Stimulated activated memory B cell treated with anti-CD40 and anti-IgM and Interleukin-4, amounts not matched to agents 10 μg/mL and 1 μg/mL and 100 μg/mL, for 72 hours (primary cell): Measurements from ENCODE around the gene IQSEC2.
A peak's percentile ranks its signal among the peaks of the same experiment; 100 is the strongest.

Experiments
- ATAC-seq: fragments of 150-1000 bp; cut with Tn5 transposase; 2 replicates; pipeline ENCODE4 v1.10.0; 2021
- H3K27ac Mint-ChIP-seq: one replicate; pipeline ENCODE4 v1.8.0; 2022; ENCODE audit warnings: mild to moderate bottlenecking, mixed read lengths
- H3K27me3 Mint-ChIP-seq: one replicate; pipeline ENCODE4 v1.8.0; 2022; ENCODE audit warnings: mixed read lengths
- H3K36me3 Mint-ChIP-seq: one replicate; pipeline ENCODE4 v1.8.0; 2022; ENCODE audit warnings: mixed read lengths
- H3K4me1 Mint-ChIP-seq: one replicate; pipeline ENCODE4 v1.8.0; 2022; ENCODE audit warnings: mixed read lengths
- H3K4me3 Mint-ChIP-seq: one replicate; pipeline ENCODE4 v1.8.0; 2022; ENCODE audit warnings: mild to moderate bottlenecking, moderate library complexity, mixed read lengths
- H3K9me3 Mint-ChIP-seq: one replicate; pipeline ENCODE4 v1.8.0; 2022; ENCODE audit warnings: mixed read lengths

Gene IQSEC2

DNA sequence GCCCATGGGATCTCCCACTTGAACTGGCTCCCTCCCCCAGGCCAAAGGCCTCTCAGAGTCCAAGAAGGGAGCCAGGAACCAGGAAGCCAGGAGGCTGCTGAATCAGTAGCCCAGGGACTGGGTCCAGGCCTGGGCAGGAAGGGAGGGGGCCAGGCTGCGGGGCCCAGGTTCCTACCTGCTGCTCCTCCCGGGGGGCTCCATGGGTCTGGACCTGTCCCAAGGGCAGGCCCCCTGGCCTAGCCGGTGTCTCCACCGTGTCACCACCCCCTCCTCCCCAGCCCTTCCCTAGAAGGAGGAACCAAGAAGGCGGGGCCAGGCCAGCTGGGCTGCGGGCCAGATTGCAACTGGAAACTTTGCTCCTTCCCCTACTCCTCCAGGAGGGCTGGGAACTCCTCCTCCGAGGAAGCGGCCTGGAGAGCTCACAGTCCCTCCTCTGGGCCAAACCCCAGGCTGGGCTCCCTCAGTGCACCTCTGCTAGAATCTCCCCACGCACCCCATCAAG, at the start of gene IQSEC2:
IQSEC2 (minus strand) TSS at position 264 of the 502 bp plus-strand sequence.
- Mint-ChIP-seq H3K9me3 (no peaks in the 10 kb centered on the region), H3K36me3 (no peaks in the 10 kb centered on the region), H3K27ac (peak within 1 kb of the TSS; percentile 74), H3K4me1 (peaks cover 14% of the 10 kb centered on the region), H3K27me3 (no peaks in the 10 kb centered on the region), H3K4me3 (no peak within 1 kb of the TSS)
- ATAC-seq = no peak

DNA sequence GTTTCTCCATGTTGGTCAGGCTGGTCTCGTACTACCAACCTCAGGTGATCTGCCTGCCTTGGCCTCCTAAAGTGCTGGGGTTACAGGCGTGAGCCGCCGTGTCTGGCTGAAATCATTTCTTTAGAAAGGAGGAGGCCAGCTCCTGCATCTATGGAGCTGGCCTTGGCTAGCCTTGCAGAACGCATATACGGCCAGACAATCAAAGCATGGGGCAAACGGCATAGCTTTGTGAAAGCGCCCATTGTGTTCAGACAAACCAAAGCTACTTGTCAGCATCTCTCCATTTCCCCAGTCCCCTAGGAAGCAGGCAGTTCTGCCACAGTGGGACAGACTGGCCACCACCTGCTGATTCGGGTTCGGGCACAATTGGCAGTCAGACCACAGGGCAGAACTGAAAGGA, 48.9 kb upstream of the IQSEC2 start:
- Mint-ChIP-seq H3K4me3 (no peak overlapping the region), H3K9me3 (no peaks in the 10 kb centered on the region), H3K36me3 (no peaks in the 10 kb centered on the region), H3K27me3 (peaks cover 40% of the 10 kb centered on the region), H3K4me1 (no peaks in the 10 kb centered on the region), H3K27ac (no peak overlapping the region)
- no peak for ATAC-seq

DNA sequence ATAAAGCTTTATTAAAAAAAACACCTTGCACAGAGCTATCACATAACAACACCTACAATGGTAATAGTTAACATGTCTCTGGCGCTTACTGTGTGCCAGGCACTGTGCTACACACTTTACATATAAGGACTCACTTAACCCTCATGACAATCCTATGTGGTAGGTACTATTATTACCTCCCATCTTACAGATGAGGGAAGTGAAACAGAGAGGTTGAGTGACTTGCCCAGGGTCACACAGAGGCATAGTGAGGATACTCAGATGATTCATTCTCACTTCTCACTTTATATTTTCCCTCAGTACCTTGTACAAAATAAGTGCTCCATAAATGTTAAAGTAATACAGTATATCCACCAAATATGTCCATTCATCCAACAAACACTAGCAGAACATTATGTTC, 43.4 kb upstream of the IQSEC2 start:
- ATAC-seq = no peak
- H3K27me3 Mint-ChIP-seq = peaks cover 37% of the 10 kb centered on the region
- H3K4me1 Mint-ChIP-seq = peaks cover 16% of the 10 kb centered on the region
- no peaks in the 10 kb centered on the region for H3K9me3 Mint-ChIP-seq
- H3K4me3 Mint-ChIP-seq = no peak overlapping the region
- H3K36me3 Mint-ChIP-seq = no peaks in the 10 kb centered on the region
- H3K27ac Mint-ChIP-seq = no peak overlapping the region

DNA sequence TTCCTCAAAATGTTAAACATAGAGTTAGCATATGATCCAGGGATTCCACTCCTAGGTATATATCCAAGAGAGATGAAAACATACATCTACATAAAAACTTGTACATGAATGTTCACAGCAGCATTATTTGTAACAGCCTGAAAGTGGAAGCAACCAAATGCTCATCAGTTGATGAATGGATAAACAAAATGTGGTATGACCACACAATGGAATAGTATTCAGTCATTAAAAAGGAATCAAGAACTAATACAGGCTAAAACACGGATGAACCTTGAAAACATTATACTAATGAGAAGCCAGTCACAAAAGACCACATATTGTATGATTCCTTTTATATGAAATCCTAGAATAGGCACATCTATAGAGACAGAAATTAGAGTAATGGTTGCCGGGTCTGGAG, 42.7 kb upstream of the IQSEC2 start:
- H3K4me3 Mint-ChIP-seq = no peak overlapping the region
- H3K36me3 Mint-ChIP-seq = no peaks in the 10 kb centered on the region
- H3K4me1 Mint-ChIP-seq = peaks cover 20% of the 10 kb centered on the region
- H3K9me3 Mint-ChIP-seq = no peaks in the 10 kb centered on the region
- ATAC-seq = no peak
- no peak overlapping the region for H3K27ac Mint-ChIP-seq
- H3K27me3 Mint-ChIP-seq = peaks cover 44% of the 10 kb centered on the region

DNA sequence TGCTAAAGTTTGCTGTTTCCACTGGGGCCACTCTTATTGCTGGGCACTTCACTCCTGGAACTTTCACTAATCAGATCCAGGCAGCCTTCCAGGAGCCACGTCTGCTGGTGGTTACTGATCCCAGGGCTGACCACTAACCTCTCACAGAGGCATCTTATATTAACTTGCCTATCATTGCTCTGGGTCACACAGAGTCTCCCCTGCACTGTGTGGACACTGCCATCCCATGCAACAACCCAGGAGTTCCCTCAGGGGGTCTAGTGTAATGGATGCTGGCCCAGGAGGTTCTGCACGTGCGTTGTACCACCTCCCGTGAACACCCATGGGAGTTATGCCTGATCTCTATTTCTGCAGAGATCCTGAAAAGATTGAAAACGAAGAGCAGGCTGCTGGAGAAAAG, 41.8 kb upstream of the IQSEC2 start:
- no peak overlapping the region for H3K27ac Mint-ChIP-seq
- no peak for ATAC-seq
- H3K9me3 Mint-ChIP-seq = no peaks in the 10 kb centered on the region
- peaks cover 20% of the 10 kb centered on the region for H3K4me1 Mint-ChIP-seq
- no peak overlapping the region for H3K4me3 Mint-ChIP-seq
- H3K36me3 Mint-ChIP-seq = no peaks in the 10 kb centered on the region
- H3K27me3 Mint-ChIP-seq = peaks cover 53% of the 10 kb centered on the region

DNA sequence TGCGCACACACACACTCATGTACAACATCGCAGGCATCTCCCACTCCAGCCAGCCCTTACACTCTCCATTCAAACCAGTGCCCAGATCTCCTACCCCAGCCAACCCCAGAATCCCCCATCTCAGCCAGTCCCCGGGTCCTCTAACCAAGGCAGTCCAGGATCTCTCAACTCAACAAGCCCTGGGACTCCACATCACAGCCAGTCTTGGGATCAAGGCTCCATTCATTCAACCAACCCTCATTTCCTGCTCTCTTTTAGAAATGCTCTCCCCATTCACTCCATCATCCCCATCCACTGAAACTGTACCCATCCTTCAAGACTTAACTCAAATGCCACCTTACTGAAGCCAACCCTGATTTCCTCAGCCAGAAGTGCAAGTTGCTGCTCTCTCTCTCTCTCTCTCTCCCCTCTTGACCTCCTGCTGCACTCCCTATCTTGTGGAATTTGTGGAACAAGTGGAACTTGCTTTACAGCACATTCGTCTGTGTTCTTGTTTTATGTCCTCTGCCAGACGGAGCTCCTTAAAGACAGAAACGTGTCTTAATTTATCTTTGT, 40.6 kb upstream of the IQSEC2 start:
- Mint-ChIP-seq H3K36me3 (no peaks in the 10 kb centered on the region), H3K27ac (peak overlapping the region; percentile 59)

DNA sequence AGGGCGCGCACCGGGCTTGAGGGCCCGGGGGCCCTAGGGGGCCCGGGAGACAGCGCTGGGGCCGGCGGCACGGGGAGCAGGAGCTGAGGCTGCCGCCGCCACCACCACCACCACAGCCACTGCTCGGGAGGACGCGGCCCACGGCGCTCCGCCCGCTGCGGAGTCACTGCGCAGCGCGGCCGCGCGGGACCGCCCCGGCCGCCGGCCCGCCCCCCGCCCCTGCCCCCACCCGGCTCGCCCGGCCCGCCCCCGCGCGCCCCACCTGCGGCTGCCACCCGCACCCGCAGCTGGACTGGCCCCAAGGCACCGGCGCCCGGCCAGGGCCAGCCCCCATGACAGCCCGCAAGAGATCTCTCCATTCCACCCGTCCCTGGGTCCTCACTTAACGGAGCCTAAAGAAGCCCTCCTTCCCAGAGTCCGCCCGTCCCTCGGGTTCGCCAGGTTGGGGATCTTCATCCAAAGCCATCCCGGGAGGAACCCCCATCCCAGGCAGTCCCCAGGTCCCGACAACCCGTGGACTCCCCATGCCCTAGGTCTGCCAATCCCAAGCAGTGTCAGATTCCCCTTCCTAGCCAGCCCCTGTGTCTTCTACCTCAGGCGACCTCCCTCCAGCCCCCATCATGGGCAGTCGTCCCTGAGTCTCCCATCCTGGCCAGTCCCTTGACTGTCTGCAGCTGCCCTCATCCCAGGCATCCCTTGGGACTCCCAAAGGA, 40.0 kb upstream of the IQSEC2 start:
- Mint-ChIP-seq H3K4me1 (peaks cover 28% of the 10 kb centered on the region), H3K9me3 (no peaks in the 10 kb centered on the region), H3K4me3 (peak overlapping the region; percentile 70), H3K27me3 (peaks cover 62% of the 10 kb centered on the region), H3K36me3 (no peaks in the 10 kb centered on the region), H3K27ac (peak overlapping the region; percentile 59)
- ATAC-seq = peak; percentile 64

More for the DNA sequence above, 40.6 kb upstream of the IQSEC2 start:
- ATAC-seq = no peak
- Mint-ChIP-seq H3K9me3 (no peaks in the 10 kb centered on the region), H3K4me1 (peaks cover 28% of the 10 kb centered on the region), H3K27me3 (peaks cover 62% of the 10 kb centered on the region), H3K4me3 (peak overlapping the region; percentile 70)

DNA sequence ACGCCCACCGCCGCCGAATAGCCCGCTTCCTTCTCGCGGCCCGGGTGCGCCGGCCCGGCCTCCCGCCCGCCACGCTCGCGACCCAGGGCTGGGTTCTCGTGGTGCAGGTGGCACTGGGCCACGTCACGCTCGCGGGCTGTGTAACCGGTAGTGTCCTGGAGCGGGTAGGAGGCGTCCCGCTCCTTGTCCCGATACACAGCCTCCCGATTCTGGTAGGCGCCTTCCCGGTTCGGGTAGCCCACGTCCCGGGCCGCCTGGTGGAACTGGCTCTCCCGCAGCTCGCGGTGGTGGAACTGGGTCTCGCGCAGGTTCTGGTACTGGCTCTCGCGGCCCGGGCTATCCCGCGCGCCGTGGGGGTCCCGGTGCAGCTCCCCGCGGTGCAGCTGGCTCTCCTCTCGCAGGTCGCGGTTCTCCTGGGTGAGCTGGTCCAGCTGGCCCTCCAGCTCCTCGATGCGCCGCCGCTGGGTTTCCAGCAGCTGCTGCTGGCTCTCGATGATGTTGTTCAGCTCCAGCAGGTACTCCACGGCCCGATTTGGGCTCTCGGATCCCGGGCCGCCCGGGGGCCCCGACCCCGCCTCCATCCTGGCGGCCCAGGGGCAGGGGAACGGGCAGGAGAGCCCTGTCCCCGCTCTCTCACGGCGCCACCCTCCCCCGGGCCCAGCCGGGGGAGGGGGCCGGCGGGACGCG, 39.3 kb upstream of the IQSEC2 start:
- Mint-ChIP-seq H3K9me3 (no peaks in the 10 kb centered on the region), H3K27me3 (peaks cover 60% of the 10 kb centered on the region), H3K4me3 (peak overlapping the region; percentile 41), H3K27ac (no peak overlapping the region), H3K36me3 (no peaks in the 10 kb centered on the region), H3K4me1 (peaks cover 28% of the 10 kb centered on the region)
- no peak for ATAC-seq

DNA sequence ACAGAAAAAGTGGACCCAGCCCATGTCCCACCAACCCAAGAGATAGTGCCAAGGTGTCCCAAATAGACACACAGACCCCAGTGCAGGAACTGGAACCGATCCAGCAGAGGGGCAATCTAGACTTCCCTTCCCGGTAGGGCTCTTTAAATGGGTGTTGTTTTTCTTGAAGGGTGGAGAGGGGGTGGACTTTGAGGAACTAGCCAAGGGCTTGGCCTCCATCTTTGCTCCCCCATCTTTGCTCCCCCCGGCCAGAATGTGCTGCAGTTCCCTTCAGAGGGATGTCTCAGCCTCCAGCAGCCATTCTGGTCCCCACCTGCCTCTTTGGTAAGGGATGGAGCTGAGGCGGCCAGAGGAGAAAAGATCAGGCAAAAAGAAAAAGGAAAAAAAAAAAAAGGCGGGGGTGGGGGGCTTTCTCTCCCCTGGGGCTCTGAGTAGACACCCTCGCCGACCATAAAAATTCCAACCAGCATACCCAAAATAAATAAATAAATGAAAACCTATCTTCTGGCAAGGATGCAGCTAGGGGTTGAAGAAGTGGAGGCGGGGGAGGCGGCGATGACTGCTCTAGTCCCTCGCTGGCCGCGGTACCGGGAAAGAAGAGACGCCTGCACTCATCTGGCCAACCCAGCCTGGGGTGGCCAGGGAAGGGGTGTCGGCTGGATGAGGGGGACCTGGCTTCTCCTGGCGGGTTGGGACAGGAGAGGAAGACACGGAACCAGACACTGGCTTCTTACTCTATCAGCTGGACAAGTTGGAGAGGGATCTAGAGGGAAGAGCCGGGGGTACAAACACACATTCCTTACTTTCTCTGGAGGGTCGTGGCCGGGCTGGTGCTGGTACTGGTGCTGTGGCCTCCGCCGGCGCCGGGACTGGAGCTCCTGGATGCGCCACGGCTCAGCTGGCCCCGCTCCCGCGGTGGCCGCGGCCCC, 38.5 kb upstream of the IQSEC2 start:
- Mint-ChIP-seq H3K9me3 (no peaks in the 10 kb centered on the region), H3K27ac (no peak overlapping the region), H3K4me3 (peak overlapping the region; percentile 84), H3K27me3 (peaks cover 54% of the 10 kb centered on the region), H3K4me1 (peaks cover 28% of the 10 kb centered on the region), H3K36me3 (no peaks in the 10 kb centered on the region)
- ATAC-seq = no peak

DNA sequence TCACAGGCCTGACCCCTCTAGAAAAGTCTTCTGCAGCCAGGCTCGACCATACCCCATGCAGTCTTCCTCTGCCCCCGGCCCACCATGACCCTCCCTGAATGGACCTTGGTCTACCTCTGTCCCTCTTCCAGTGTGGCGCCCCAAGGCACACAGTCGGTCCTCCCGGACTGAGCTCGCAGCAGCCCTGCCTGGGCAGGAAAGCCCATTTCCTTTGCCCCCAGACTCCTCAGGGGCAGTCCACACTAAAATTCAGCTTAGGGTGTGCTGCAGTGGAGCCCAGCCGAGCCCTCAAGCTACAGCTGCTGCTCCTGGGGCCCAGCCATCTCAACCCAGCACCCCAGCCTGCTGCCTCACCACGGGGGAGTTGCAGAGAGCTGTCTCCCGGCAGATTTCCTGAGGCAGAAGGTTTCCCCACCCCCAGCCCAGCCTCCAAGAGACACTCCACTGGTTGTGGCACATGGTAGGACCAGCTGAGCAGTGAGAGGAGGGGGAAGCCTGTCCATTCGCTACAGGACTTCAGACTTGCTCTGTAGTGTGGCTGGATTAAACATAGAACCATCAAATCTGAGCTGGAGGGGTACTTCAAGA, 37.5 kb upstream of the IQSEC2 start:
- H3K4me3 Mint-ChIP-seq = no peak overlapping the region
- peaks cover 47% of the 10 kb centered on the region for H3K27me3 Mint-ChIP-seq
- H3K9me3 Mint-ChIP-seq = no peaks in the 10 kb centered on the region
- H3K27ac Mint-ChIP-seq = no peak overlapping the region
- no peak for ATAC-seq
- no peaks in the 10 kb centered on the region for H3K36me3 Mint-ChIP-seq
- peaks cover 28% of the 10 kb centered on the region for H3K4me1 Mint-ChIP-seq

DNA sequence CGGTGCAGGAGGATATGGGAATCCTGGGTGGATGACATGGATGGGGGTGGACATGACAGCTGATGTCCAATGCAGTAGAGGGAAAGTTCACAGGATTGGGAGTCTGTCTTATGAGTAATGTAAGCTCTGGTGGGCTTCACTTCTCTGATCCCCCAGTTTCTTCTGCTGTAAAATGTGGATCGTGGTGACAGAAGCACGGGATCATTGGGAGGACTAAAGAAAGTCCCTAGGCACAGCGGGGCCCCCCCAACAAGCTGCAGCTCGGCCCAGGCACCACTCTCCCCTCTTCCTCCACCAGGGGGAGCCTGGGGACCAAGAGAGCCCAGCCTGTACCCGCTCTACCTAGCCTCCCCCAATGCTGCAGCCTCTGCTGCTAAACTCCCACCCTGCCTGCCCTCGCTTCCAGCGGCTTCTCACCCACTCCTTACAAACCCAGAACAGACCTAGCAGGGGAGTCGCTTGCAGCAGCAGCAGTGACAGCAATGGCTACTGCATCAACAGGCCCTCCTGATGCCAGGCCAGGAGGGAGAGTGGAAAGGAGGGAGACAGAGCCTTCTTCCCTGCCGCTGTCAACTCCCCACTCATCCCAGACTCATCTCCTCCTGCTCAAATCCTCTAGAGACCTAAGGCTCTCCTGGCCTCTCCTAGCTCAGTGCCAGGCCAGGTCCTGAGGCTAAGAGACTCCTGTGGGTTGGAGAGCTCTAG, 36.1 kb upstream of the IQSEC2 start:
- Mint-ChIP-seq H3K27me3 (peaks cover 46% of the 10 kb centered on the region), H3K36me3 (no peaks in the 10 kb centered on the region), H3K9me3 (no peaks in the 10 kb centered on the region), H3K4me1 (peaks cover 37% of the 10 kb centered on the region), H3K4me3 (no peak overlapping the region), H3K27ac (no peak overlapping the region)
- ATAC-seq = peak; percentile 83

DNA sequence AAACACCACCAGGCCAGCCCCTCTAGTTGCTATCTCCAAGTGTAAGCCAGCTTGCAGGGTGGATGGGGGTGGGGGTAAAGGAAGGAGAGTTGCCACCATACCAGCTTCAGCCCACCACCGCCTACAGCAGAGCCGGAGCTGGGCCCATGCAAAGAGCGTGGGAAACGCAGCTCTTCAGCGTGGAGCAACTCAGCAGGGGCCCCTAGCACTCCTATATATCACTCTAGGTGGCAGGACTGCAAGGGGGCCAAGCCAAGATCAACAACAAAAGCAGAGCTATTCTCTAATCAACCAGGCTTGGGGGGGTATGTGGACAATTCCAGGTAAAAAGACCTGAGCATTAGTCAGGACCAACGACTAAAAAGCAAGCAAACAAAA, 35.5 kb upstream of the IQSEC2 start:
- H3K4me1 Mint-ChIP-seq = peaks cover 31% of the 10 kb centered on the region
- ATAC-seq = no peak

DNA sequence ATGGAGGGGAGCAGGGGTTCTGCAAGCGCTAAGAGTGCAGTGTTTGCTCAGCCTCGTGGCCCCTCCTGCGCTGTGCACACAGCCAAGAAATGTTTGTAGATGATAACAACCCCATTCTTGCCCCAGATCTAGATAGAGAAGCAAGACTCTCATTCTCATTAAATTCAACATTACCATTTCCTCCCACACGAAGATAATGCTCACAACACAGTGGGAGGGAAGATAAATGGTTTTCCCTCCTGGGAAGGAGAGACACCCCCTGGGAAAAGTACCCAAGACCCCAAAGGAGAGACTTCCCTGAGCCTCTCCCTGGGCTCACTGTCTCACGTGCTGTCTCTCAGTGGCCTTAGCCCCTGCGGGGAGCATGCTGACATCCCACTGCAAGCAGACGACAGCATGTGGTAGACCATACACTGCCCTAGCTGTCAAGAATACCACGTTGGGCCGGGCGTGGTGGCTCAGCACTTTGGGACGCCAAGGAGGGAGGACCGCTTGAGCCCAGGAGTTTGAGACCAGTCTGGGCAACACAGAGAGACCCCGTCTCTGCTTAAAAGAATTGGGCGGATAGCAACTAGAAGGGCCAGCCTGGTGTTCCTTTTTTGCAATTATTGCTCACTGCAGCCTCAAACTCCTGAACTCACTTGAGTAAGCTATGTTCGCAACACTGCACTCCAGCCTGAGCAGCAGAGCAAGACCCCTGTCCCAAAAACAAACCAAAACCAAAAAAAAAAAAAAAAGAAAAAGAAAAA, 34.9 kb upstream of the IQSEC2 start:
- no peak overlapping the region for H3K27ac Mint-ChIP-seq
- ATAC-seq = no peak
- peaks cover 26% of the 10 kb centered on the region for H3K4me1 Mint-ChIP-seq
- no peaks in the 10 kb centered on the region for H3K9me3 Mint-ChIP-seq
- H3K27me3 Mint-ChIP-seq = peaks cover 33% of the 10 kb centered on the region
- no peak overlapping the region for H3K4me3 Mint-ChIP-seq
- H3K36me3 Mint-ChIP-seq = no peaks in the 10 kb centered on the region

More for the DNA sequence above, 35.5 kb upstream of the IQSEC2 start:
- Mint-ChIP-seq H3K27ac (no peak overlapping the region), H3K4me3 (no peak overlapping the region), H3K36me3 (no peaks in the 10 kb centered on the region), H3K27me3 (peaks cover 39% of the 10 kb centered on the region), H3K9me3 (no peaks in the 10 kb centered on the region)

DNA sequence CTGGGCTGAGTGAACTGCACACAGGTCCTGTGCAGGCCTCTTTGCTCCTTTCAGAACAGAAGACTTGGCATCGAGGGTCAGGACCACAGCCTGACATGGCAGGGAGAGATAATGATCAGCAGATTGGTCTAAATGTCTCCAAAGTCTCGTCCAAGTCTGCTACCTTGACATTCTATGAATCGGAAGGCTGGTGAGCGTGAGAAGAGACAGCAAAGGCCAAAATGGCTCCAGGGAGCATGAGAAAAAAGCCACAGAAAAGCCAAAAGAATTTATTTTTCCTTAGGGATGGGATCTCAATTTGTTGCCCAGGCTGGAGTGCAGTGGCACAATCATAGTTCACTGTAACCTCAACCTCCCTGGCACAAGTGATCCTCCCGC, 32.3 kb upstream of the IQSEC2 start:
- Mint-ChIP-seq H3K4me1 (peaks cover 17% of the 10 kb centered on the region), H3K36me3 (no peaks in the 10 kb centered on the region), H3K4me3 (no peak overlapping the region), H3K27me3 (peaks cover 14% of the 10 kb centered on the region), H3K27ac (no peak overlapping the region), H3K9me3 (no peaks in the 10 kb centered on the region)
- ATAC-seq = no peak
